Measurements from ENCODE around the gene MAMDC2.

MAMDC2 gene

GRCh38 chr9:69997524-69997923, 46.1 kb upstream of the MAMDC2 start:
- no peaks in the 10 kb centered on the region for H3F3A ChIP-seq (ENCODE audit: low read depth)
- no peak overlapping the region for H3K4me3 ChIP-seq (ENCODE audit: low read length, poor library complexity, severe bottlenecking)
- no peak overlapping the region for H2AFZ ChIP-seq (ENCODE audit: low read length)
- no peaks in the 10 kb centered on the region for H3K9me3 ChIP-seq (ENCODE audit: insufficient read depth, low read depth, low read length)
- H3K79me2 ChIP-seq (ENCODE audit: insufficient read depth, low read length), result no peaks in the 10 kb centered on the region
- no peaks in the 10 kb centered on the region for H4K20me1 ChIP-seq (ENCODE audit: insufficient read depth, low read length, poor library complexity, severe bottlenecking)
- no peaks in the 10 kb centered on the region for H3K4me1 ChIP-seq (ENCODE audit: insufficient read depth, low read length, poor library complexity, severe bottlenecking)
- H3K4me2 ChIP-seq (ENCODE audit: low read depth, low read length, poor library complexity, severe bottlenecking), result no peak overlapping the region
- no peaks in the 10 kb centered on the region for H3K36me3 ChIP-seq (ENCODE audit: insufficient read depth, low read length)
- no peak overlapping the region for H3K9ac ChIP-seq (ENCODE audit: low read depth, low read length, poor library complexity, severe bottlenecking)
- H3K27me3 ChIP-seq (ENCODE audit: insufficient read depth, low read length, poor library complexity, severe bottlenecking), result no peaks in the 10 kb centered on the region
- no peaks in the 10 kb centered on the region for H3K9me2 ChIP-seq (replicated peaks; ENCODE audit: low read depth, low read length)
- TF ChIP-seq EZH2phosphoT487 (IDR thresholded peaks at IDR 0.05; ENCODE audit: borderline replicate concordance) (no peak), CTCF (conservative IDR thresholded peaks at IDR 0.05; ENCODE audit: low read length) (no peak)

GRCh38 chr9:69999315-69999714, 44.3 kb upstream of the MAMDC2 start:
- no peak overlapping the region for H3K4me2 ChIP-seq (ENCODE audit: low read depth, low read length, poor library complexity, severe bottlenecking)
- H3K36me3 ChIP-seq (ENCODE audit: insufficient read depth, low read length), result no peaks in the 10 kb centered on the region
- H4K20me1 ChIP-seq (ENCODE audit: insufficient read depth, low read length, poor library complexity, severe bottlenecking), result no peaks in the 10 kb centered on the region
- H3K4me3 ChIP-seq (ENCODE audit: low read length, poor library complexity, severe bottlenecking), result no peak overlapping the region
- no peak overlapping the region for H3K9ac ChIP-seq (ENCODE audit: low read depth, low read length, poor library complexity, severe bottlenecking)
- H3K9me2 ChIP-seq (replicated peaks; ENCODE audit: low read depth, low read length), result no peaks in the 10 kb centered on the region
- TF ChIP-seq EZH2phosphoT487 (IDR thresholded peaks at IDR 0.05; ENCODE audit: borderline replicate concordance), result no peak
- no peak for TF ChIP-seq CTCF (conservative IDR thresholded peaks at IDR 0.05; ENCODE audit: low read length)
- no peaks in the 10 kb centered on the region for H3F3A ChIP-seq (ENCODE audit: low read depth)
- H3K4me1 ChIP-seq (ENCODE audit: insufficient read depth, low read length, poor library complexity, severe bottlenecking), result no peaks in the 10 kb centered on the region
- no peaks in the 10 kb centered on the region for H3K79me2 ChIP-seq (ENCODE audit: insufficient read depth, low read length)
- H2AFZ ChIP-seq (ENCODE audit: low read length), result no peak overlapping the region
- no peaks in the 10 kb centered on the region for H3K27me3 ChIP-seq (ENCODE audit: insufficient read depth, low read length, poor library complexity, severe bottlenecking)
- H3K9me3 ChIP-seq (ENCODE audit: insufficient read depth, low read depth, low read length), result no peaks in the 10 kb centered on the region

GRCh38 chr9:70000469-70000868, 43.2 kb upstream of the MAMDC2 start:
- Histone ChIP-seq H2AFZ (ENCODE audit: low read length) (no peak overlapping the region), H3K9me3 (ENCODE audit: insufficient read depth, low read depth, low read length) (no peaks in the 10 kb centered on the region), H3K4me3 (ENCODE audit: low read length, poor library complexity, severe bottlenecking) (no peak overlapping the region), H3F3A (ENCODE audit: low read depth) (no peaks in the 10 kb centered on the region), H4K20me1 (ENCODE audit: insufficient read depth, low read length, poor library complexity, severe bottlenecking) (no peaks in the 10 kb centered on the region), H3K36me3 (ENCODE audit: insufficient read depth, low read length) (no peaks in the 10 kb centered on the region), H3K4me1 (ENCODE audit: insufficient read depth, low read length, poor library complexity, severe bottlenecking) (no peaks in the 10 kb centered on the region), H3K4me2 (ENCODE audit: low read depth, low read length, poor library complexity, severe bottlenecking) (no peak overlapping the region), H3K9me2 (replicated peaks; ENCODE audit: low read depth, low read length) (no peaks in the 10 kb centered on the region), H3K27me3 (ENCODE audit: insufficient read depth, low read length, poor library complexity, severe bottlenecking) (no peaks in the 10 kb centered on the region), H3K79me2 (ENCODE audit: insufficient read depth, low read length) (no peaks in the 10 kb centered on the region), H3K9ac (ENCODE audit: low read depth, low read length, poor library complexity, severe bottlenecking) (no peak overlapping the region)
- TF ChIP-seq EZH2phosphoT487 (IDR thresholded peaks at IDR 0.05; ENCODE audit: borderline replicate concordance) (no peak), CTCF (conservative IDR thresholded peaks at IDR 0.05; ENCODE audit: low read length) (no peak)
